ENCODE measurements around the gene MPZ. TPM values are rescaled to one million over a fixed set of nuclear protein-coding genes. Genes with fewer than 3 reads are reported as not detected.
"Not testable (repeated sequence)": the region's sequence is repeated elsewhere in the genome, so short reads cannot be mapped to it uniquely, and the experiment has no call there.

Gene MPZ
- total RNA-seq, 6 donors from 2014 or later = 1.5 to 6.9 (median 4.0) TPM

- Histone ChIP-seq H3K36me3 (no peaks in the 10 kb centered on the region), H3K27me3 (peaks cover 0 to 13% (median 3%) of the 10 kb centered on the region in 4 donors), H3K4me1 (peaks cover 5 to 19% (median 9%) of the 10 kb centered on the region in 4 donors), H3K9me3 (peaks cover 0 to 12% (median 9%) of the 10 kb centered on the region in 4 donors), H3K27ac (no peak within 1 kb of the TSS), H3K4me3 (peak within 1 kb of the TSS in 3 of 4 donors; percentile 44 to 59 (median 44))
- ATAC-seq (ENCODE audit: low FRiP score in 2 of 2) (peak; percentile 81 to 82), DNase-seq (peak; percentile 72 to 89)
- 3 to 4% methylated on average over 29 to 53 of the region's 62 CpGs for WGBS, 2 donors
- TF ChIP-seq POLR2AphosphoS5 (IDR thresholded peaks at IDR 0.05) (peak in 1 of 2 donors; percentile 17), CTCF (IDR thresholded peaks at IDR 0.05) (no peak), EP300 (IDR thresholded peaks at IDR 0.05) (no peak), POLR2A (IDR thresholded peaks at IDR 0.05) (peak in 2 of 4 donors; percentile 28 to 59)
These were observed 51.1 kb downstream of the MPZ start, which contains the start of gene PCP4L1 for GRCh38 chr1:161258439-161259344. TSS of gene PCP4L1 (plus strand) at chr1:161258745. CDS start at chr1:161258975, 230 bp downstream.

- peaks cover 0 to 13% (median 3%) of the 10 kb centered on the region in 4 donors for H3K27me3 ChIP-seq
- H3K4me1 ChIP-seq = peaks cover 5 to 19% (median 9%) of the 10 kb centered on the region in 4 donors
- WGBS, 2 donors = 87 to 97% methylated on average over 5 of the region's 5 CpGs
- not testable (repeated sequence) for H3K36me3 ChIP-seq; ATAC-seq (ENCODE audit: low FRiP score in 2 of 2); DNase-seq; H3K4me3 ChIP-seq
- H3K27ac ChIP-seq = peak overlapping the region in 1 of 4 donors; percentile 9
- peaks cover 0 to 12% (median 9%) of the 10 kb centered on the region in 4 donors for H3K9me3 ChIP-seq
These were observed 52.7 kb downstream of the MPZ start for GRCh38 chr1:161257109-161257508.

- Histone ChIP-seq H3K27me3 (peaks cover 0 to 13% (median 3%) of the 10 kb centered on the region in 4 donors), H3K9me3 (peaks cover 0 to 12% (median 9%) of the 10 kb centered on the region in 4 donors), H3K4me1 (peaks cover 5 to 15% (median 9%) of the 10 kb centered on the region in 4 donors)
- DNase-seq; H3K4me3 ChIP-seq; H3K36me3 ChIP-seq; ATAC-seq (ENCODE audit: low FRiP score in 2 of 2); H3K27ac ChIP-seq: not testable (repeated sequence)
- WGBS, 2 donors = 69 to 70% methylated on average over 4 of the region's 4 CpGs
These were observed 53.7 kb downstream of the MPZ start for GRCh38 chr1:161255955-161256520.

GRCh38 chr1:161255302-161255701, 54.5 kb downstream of the MPZ start:
- H3K27ac ChIP-seq; H3K4me3 ChIP-seq; ATAC-seq (ENCODE audit: low FRiP score in 2 of 2); H3K36me3 ChIP-seq: not testable (repeated sequence)
- H3K4me1 ChIP-seq = peaks cover 5 to 15% (median 9%) of the 10 kb centered on the region in 4 donors
- peaks cover 0 to 13% (median 3%) of the 10 kb centered on the region in 4 donors for H3K27me3 ChIP-seq
- DNase-seq = peak in 1 of 2 donors; percentile 38
- 48 to 63% methylated on average over 5 of the region's 5 CpGs for WGBS, 2 donors
- peaks cover 0 to 12% (median 9%) of the 10 kb centered on the region in 4 donors for H3K9me3 ChIP-seq
- TF ChIP-seq POLR2A (IDR thresholded peaks at IDR 0.05) = peak in 1 of 4 donors; percentile 6

Other genes starting within 250 kb of the MPZ start
- gene ARHGAP30, start 240.1 kb downstream of the MPZ start, total RNA-seq = 10 to 100 TPM; 26.8 to 69.9 (median 51.2) TPM
- 10 to 100 TPM in 4 of 6 donors, 1 to 10 TPM in 2; 5.2 to 19.9 (median 12.1) TPM for gene NECTIN4, start 220.4 kb downstream of the MPZ start, total RNA-seq
- 10 to 100 TPM in 1 of 6 donors, 1 to 10 TPM in 4, not detected in 1; 6.5 to 12.3 (median 7.4) TPM for gene KLHDC9, start 211.6 kb downstream of the MPZ start, total RNA-seq
- 10 to 100 TPM; 17.8 to 55.9 (median 41.4) TPM for gene PFDN2, start 191.9 kb downstream of the MPZ start, total RNA-seq
- 10 to 100 TPM; 21.2 to 62.9 (median 40.7) TPM for gene NIT1, start 191.9 kb downstream of the MPZ start, total RNA-seq
- gene DEDD, start 177.3 kb downstream of the MPZ start, total RNA-seq = 10 to 100 TPM; 26.7 to 45.1 (median 35.1) TPM
- 10 to 100 TPM; 32.5 to 95.6 (median 75.6) TPM for gene UFC1, start 156.0 kb downstream of the MPZ start, total RNA-seq
- gene USP21, start 150.5 kb downstream of the MPZ start, total RNA-seq = 10 to 100 TPM; 14.1 to 48.2 (median 21.8) TPM
- 10 to 100 TPM; 19.5 to 48.2 (median 26.6) TPM for gene PPOX, start 143.5 kb downstream of the MPZ start, total RNA-seq
- 10 to 100 TPM; 12.3 to 37.1 (median 27.2) TPM for gene B4GALT3, start 132.5 kb downstream of the MPZ start, total RNA-seq
- gene ADAMTS4, start 110.9 kb downstream of the MPZ start, total RNA-seq = 10 to 100 TPM in 1 of 6 donors, 1 to 10 TPM in 4, under 1 TPM in 1; 0.91 to 18.6 (median 3.0) TPM
- 100 to 1,000 TPM in 2 of 6 donors, 10 to 100 TPM in 4; 65.7 to 194 (median 84.4) TPM for gene NDUFS2, start 107.6 kb downstream of the MPZ start, total RNA-seq
- 100 to 1,000 TPM in 5 of 6 donors, 10 to 100 TPM in 1; 75.4 to 233 (median 176) TPM for gene FCER1G, start 94.7 kb downstream of the MPZ start, total RNA-seq
- gene APOA2, start 86.3 kb downstream of the MPZ start, total RNA-seq = 1 to 10 TPM in 2 of 6 donors, not detected in 4; 2.5 to 3.7 TPM
- gene TOMM40L, start 83.9 kb downstream of the MPZ start, total RNA-seq = 10 to 100 TPM in 3 of 6 donors, 1 to 10 TPM in 3; 3.1 to 14.4 (median 9.9) TPM
- gene NR1I3, start 71.8 kb downstream of the MPZ start, total RNA-seq = not detected
- gene PCP4L1, start 51.2 kb downstream of the MPZ start, total RNA-seq = 1 to 10 TPM; 1.0 to 8.1 (median 5.0) TPM
- 100 to 1,000 TPM in 2 of 6 donors, 10 to 100 TPM in 4; 17.7 to 159 (median 66.7) TPM for gene SDHC, start 4.4 kb upstream of the MPZ start, total RNA-seq
- gene CFAP126, start 57.9 kb upstream of the MPZ start, total RNA-seq = 1 to 10 TPM in 4 of 6 donors, under 1 TPM in 1, not detected in 1; 0.37 to 9.5 (median 4.0) TPM
- 100 to 1,000 TPM in 4 of 6 donors, 10 to 100 TPM in 2; 94.6 to 273 (median 160) TPM for gene FCGR2A, start 195.5 kb upstream of the MPZ start, total RNA-seq
- 10 to 100 TPM; 10.8 to 37.7 (median 15.9) TPM for gene HSPA6, start 214.6 kb upstream of the MPZ start, total RNA-seq
- gene FCGR3A, start 239.8 kb upstream of the MPZ start, total RNA-seq = 100 to 1,000 TPM in 2 of 6 donors, 10 to 100 TPM in 4; 20.8 to 237 (median 82.8) TPM

All from upper lobe of left lung (tissue), 6 donors.